Astrocyte of the spinal cord (primary cell): ENCODE measurements around the gene ACER1.
"Not testable (repeated sequence)": the region's sequence is repeated elsewhere in the genome, so short reads cannot be mapped to it uniquely, and the experiment has no call there.

Experiments
- DNase-seq: peaks from one replicate; pipeline ENCODE4 v3.0.0; 2011; ENCODE audit warnings: low read depth, low spot score
- H3K4me3 ChIP-seq: 2 replicates; pipeline ENCODE4 v1.5.1; 2011; ENCODE audit warnings: low read depth, mild to moderate bottlenecking, low read length, moderate library complexity
- CTCF ChIP-seq: IDR thresholded peaks from 2 replicates; pipeline ENCODE4 v1.5.1; 2012; ENCODE audit warnings: low read depth, mild to moderate bottlenecking, low read length, inconsistent platforms
- in situ Hi-C: cut with HindIII; loops from 2 replicates; pipeline ENCODE4 v1.10.0; 2017; ENCODE audit warnings: low sequenced_read_pairs

Gene ACER1

DNA sequence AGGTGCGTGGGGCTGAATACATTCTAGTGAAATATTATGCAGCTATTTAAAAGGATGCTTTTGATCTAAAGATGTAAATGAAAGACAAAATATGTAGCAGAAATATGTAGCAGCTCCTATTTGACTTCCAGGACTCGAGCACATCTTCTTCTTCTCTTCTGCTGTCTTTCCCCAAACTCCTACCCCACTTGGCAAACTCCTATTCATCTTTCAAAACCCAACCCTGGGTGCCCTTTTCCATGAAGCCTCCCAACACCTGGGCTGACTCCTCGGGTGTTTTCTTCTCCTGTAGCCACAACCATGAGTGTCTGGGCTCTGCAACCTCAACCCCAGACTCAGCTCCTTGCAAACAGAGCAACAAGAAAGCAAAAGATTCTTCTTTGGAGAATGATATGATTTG is 11.1 kb downstream of the ACER1 start:
- in situ Hi-C loops: no loop called here
- no peak for TF ChIP-seq CTCF

DNA sequence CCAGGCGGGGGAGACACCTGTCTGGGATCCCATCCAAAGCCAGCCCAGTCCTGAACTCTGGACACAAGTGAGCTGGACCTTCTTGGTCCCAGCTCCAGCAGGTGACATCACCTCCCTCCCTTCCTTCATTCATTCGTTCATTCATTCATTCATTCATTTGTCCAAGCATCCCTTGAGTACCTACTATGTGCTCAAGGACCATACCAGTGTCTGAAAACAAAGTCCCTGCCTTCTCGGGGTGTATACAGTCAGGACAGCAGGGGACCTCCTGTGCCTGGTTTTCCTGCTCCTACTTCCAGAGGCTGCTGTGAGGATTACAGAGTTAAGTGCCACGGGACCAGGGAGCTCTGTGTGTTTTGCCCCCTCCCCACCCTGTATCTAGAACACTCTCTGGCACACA is 14.0 kb downstream of the ACER1 start:
- DNase-seq: no peak
- in situ Hi-C loops: no loop called here
- no peak for TF ChIP-seq CTCF
- no peak overlapping the region for H3K4me3 ChIP-seq

More for the DNA sequence above, 11.1 kb downstream of the ACER1 start:
- no peak for DNase-seq
- no peak overlapping the region for H3K4me3 ChIP-seq

DNA sequence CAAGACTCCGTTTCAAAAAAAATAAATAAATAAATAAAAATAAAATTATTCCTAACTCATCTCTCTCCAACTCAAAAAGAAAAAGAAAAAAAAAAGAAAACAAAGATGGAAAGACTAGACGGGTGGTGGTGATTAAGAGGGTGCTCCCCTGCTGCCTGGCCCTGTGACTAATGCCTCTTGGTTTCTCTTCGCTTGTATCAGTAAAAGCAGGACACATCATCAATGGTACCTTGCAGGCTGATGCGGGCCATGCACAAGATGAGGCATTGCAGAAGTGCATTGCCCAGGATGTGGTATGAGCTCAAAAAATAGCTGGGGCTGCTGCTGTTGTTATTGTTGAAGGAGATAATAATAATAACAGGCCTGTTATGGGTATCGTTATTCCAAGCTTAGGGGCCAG is 14.6 kb downstream of the ACER1 start:
- DNase-seq: peak; percentile 17
- no peak overlapping the region for H3K4me3 ChIP-seq
- TF ChIP-seq CTCF: no peak
- in situ Hi-C loops: no loop called here

- H3K4me3 ChIP-seq, DNase-seq, in situ Hi-C loops: not testable (repeated sequence)
These were observed 17.8 kb downstream of the ACER1 start for GRCh38 chr19:6315646-6316045.

DNA sequence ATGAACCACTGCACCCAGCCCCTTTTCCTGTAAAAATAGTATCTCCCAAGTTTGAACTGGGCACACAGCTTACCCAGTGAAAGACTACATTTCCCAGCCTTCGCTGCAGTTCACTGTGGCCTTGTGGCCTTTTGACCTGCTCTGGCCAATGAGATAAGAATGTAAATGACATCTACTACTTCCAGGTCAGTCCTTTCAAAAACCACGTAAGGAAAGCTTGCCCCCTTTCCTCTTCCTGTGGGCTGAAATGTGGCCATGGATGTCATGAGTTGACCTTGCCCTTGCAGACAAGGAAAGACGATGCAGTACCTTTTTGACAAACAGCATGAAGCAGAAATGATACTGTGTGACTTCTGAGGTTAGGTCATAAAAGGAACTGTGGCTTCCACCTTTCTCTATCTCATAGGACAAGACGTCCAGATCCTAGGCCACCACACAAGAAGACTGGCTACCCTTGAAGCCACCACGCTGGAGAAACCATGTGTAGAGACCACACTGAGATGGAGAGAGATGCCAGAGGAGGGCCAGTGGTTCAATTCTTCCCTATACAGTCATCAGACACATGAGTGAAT is 19.9 kb downstream of the ACER1 start:
- no peak for TF ChIP-seq CTCF
- DNase-seq: no peak
- in situ Hi-C loops: no loop called here
- H3K4me3 ChIP-seq: no peak overlapping the region

GRCh38 chr19:6312018-6312417 is 21.4 kb downstream of the ACER1 start:
- no peak for DNase-seq
- H3K4me3 ChIP-seq: no peak overlapping the region
- in situ Hi-C loops: no loop called here
- no peak for TF ChIP-seq CTCF

DNA sequence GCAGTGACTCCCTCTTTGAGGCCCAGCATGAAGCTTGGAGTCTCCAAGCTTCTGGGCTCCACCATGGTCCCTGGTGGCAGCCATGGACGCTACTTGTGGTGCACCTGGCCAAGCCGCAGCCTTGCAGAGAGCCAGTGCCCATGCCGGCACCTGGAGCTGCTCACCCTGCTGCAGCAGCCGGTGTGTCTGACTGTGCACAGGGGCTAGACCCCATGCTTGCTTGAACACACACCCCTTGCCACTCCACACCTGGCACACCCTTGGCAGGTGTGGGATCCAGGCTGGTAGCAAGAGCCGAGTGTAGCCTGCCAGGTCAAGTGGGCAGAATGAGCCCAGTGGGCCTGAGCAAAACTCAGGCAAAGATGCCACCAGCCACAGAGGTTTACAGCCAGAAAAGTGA is 35.0 kb downstream of the ACER1 start:
- H3K4me3 ChIP-seq: no peak overlapping the region
- TF ChIP-seq CTCF: no peak
- in situ Hi-C loops: no loop called here
- DNase-seq: no peak
